ENCODE results near the gene GFOD2.
A peak's percentile ranks its signal among the peaks of the same experiment; 100 is the strongest.

GFOD2 gene

DNA sequence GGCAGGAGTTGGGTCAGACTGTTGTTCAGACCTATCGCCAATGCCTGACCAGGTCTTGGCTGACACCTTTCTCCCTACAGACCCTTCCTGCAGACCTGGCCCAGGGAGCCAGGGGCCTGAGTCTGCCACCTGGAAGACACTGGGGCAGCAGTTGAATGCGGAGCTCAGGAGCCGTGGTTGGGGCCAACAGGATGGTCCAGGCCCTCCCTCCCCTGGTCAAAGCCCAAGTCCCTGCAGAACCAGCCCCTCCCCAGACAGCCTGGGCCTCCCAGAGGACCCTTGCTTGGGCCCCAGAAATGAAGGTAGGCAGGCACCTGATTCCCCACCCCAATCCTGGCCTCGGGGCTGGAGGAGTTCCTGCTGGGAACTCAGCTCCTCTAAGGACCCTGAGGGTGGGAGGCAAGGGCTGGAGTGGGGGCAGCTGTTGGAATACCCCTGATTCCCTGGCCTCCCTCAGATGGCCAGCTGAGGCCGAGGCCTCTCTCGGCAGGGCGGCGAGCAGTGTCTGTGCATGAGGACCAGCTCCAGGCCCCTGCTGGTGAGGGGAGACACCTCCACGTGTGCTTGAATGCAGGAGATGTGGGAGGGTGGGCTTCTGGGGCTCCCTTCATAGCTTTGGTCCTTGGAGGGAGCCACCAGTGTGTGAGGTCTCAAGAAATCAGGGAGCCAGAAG lies 62.6 kb downstream of the GFOD2 start:
- no peak overlapping the region for H3K27ac ChIP-seq
- TF ChIP-seq, protein P1, sequence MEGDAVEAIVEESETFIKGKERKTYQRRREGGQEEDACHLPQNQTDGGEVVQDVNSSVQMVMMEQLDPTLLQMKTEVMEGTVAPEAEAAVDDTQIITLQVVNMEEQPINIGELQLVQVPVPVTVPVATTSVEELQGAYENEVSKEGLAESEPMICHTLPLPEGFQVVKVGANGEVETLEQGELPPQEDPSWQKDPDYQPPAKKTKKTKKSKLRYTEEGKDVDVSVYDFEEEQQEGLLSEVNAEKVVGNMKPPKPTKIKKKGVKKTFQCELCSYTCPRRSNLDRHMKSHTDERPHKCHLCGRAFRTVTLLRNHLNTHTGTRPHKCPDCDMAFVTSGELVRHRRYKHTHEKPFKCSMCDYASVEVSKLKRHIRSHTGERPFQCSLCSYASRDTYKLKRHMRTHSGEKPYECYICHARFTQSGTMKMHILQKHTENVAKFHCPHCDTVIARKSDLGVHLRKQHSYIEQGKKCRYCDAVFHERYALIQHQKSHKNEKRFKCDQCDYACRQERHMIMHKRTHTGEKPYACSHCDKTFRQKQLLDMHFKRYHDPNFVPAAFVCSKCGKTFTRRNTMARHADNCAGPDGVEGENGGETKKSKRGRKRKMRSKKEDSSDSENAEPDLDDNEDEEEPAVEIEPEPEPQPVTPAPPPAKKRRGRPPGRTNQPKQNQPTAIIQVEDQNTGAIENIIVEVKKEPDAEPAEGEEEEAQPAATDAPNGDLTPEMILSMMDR (conservative IDR thresholded peaks at IDR 0.05) = no peak

DNA sequence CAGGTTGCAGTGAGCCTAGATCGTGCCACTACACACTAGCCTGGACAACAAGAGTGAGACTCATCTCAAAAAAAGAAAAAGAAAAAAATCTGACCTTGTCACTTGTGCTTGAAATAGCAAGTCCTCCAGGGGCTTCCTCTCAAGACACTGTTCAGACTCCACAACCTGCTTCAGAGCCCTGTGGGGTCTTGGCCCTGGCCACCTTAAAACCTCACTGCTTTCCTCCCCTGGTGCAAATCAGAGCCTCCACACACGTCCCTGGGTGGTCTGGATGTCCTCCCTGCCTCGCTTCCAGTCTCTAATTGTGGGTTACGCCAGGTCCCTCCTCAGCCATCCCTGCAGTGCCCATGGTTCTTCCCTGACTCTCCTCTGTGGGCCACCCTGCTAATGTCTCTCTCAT lies 63.8 kb downstream of the GFOD2 start:
- no peak overlapping the region for H3K27ac ChIP-seq
- TF ChIP-seq, protein P1 (conservative IDR thresholded peaks at IDR 0.05) = no peak

DNA sequence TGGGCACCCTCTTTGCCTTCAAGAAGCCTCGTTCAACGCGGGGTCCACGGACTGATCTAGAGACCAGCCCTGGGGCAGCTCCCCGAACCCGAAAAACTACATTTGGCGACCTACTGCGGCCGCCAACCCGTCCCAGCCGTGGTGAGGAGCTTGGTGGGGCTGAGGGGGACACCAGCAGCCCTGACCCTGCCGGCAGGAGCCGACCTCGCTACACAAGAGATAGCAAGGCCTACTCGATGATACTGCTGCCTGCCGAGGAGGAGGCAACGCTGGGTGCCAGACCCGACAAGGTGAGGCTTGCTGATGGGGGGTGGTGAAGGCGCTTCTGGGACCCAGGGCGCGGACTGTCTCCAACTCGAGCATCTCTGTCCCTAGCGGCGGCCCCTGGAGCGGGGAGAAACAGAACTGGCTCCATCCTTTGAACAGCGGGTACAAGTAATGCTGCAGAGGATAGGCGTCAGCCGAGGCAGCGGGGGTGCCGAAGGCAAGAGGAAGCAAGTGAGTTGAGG lies 64.7 kb downstream of the GFOD2 start:
- peak overlapping the region; percentile 73; the same call in 1 of the 2 replicates for H3K27ac ChIP-seq
- TF ChIP-seq, protein P1 (conservative IDR thresholded peaks at IDR 0.05) = no peak

DNA sequence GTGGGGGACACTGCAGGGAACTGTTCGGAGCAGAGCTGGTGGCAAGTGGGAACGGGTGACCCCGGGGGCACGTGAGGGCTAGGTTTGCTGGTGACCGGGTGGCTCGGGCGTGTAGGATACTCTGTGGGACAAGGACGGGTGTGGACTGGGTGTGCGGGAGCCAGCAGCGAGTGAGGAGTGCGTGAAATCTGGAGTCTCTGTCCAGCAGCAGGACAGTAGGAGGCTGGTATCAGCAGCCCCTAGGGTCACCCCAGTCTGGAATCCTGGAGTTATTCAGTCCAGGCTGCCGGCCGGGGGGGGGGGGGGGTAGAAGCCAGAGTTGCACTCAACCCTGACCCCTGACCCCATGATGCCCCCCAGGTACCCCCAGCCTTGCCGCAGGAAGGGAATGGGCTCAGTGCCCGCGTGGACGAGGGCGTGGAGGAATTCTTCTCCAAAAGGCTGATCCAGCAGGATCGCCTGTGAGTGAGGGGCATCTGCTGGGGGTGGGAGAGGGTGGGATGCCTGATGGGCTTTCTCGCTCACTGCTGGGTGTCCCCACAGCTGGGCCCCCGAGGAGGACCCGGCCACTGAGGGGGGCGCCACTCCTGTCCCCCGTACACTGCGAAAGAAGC lies 65.2 kb downstream of the GFOD2 start:
- peak overlapping the region; percentile 73; the same call in 1 of the 2 replicates for H3K27ac ChIP-seq
- TF ChIP-seq, protein P1 (conservative IDR thresholded peaks at IDR 0.05) = no peak

DNA sequence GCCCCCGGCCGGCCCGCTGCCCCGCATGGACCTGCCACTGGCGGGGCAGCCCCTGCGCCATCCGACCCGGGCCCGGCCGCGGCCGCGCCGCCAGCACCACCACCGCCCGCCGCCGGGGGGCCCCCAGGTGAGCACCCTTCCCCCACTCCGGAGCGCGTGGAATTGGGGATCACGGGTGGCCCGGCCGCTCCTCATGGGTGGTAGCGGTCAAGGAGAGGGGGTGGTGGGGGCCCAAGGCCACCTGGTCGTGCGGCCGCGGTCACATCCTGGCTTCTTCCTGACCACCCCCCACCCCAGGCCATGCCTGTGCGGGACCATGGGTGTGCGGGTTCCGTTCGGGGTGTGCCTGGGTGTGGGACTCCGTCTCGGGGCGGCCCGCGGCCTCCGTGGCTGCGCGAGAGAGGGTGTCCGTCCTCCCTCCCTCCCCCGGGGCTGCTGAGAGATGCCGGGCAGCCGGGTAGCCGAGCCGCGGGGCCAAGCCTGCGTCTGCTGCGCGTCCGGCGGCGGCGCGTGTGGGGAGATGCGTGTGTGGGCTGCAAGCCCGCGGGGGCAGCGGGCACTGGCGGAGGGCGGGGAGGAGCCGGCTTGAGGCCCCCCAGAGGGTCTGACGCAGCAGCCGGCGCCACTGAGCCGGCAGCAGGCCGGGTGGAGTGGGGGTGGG lies 65.9 kb downstream of the GFOD2 start:
- peak overlapping the region; percentile 73 for H3K27ac ChIP-seq
- TF ChIP-seq, protein P1 (conservative IDR thresholded peaks at IDR 0.05) = peak; percentile 57

DNA sequence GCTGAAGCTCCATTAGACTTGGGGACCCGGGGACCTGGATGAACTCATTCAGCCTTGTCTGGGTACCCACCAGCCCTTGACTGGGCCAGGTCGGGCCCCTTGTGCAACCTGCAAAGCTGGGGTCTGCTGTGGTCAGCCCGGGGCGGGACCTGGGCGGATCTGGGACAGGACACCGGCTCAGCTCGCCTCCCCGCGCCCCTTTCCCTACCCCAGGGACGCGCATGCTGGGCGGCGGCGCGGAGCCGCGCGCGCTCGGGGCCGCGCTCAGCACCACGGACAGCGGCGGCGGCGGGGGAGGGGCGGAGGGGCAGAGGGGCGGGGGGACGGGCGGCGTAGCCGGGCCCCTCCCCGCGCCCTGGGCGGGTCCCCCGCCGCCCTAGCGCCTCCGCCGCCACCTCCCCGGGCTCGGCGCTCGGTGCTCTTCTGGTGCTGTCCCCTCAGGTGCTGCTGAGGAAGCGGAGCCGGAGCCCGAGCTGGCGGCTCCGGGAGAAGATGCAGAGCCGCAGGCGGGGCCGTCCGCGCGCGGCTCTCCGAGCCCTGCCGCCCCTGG lies 66.5 kb downstream of the GFOD2 start:
- peak overlapping the region; percentile 73 for H3K27ac ChIP-seq
- TF ChIP-seq, protein P1 (conservative IDR thresholded peaks at IDR 0.05) = no peak

DNA sequence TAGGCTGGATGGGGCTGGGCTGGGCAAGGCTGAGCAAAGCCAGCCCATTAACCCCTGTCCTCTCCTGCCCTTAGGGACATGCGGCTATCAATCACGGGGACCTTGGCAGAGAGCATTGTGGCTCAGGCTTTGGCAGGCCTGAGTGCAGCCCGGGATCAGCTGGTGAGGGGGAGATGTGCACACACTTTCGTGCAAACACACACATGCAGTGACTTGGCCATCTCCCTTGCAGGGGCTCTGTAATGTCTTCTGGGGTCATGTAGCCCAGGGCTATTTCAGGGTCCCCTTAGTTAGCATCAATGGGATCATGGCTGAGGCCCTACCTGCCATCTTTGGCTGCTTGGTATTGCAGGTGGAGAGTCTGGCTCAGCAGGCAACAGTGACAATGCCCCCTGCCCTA lies 67.3 kb downstream of the GFOD2 start:
- TF ChIP-seq, protein P1 (conservative IDR thresholded peaks at IDR 0.05) = no peak
- no peak overlapping the region for H3K27ac ChIP-seq

All from VCaP (cell line).